Stomach (tissue), 9 donors: ENCODE results near the gene SLC4A4. TPM values are rescaled to one million over a fixed set of nuclear protein-coding genes. Genes with fewer than 3 reads are reported as not detected.

Experiments
- DNase-seq, 2 donors: peaks; one replicate each; pipeline versions ENCODE4 v3.0.0 to v3.0.0-alpha.2; 2013 to 2019
- H3K27ac ChIP-seq, 5 donors: fragments of 200-600 bp in 4 of 5; sonication (generic) in 4 of 5; one replicate each; pipeline ENCODE4 v1.5.1; 2013 to 2019; ENCODE audit warnings: mild to moderate bottlenecking in 1 of 5, moderate library complexity in 1 of 5
- H3K27me3 ChIP-seq, 3 donors: fragments of 200-600 bp; sonication (generic); one replicate each; pipeline ENCODE4 v1.5.1; 2017 to 2019; ENCODE audit warnings: mixed run types in 1 of 3
- H3K36me3 ChIP-seq, 4 donors: fragments of 200-600 bp; sonication (generic); 1 replicate in 3 of 4; 2 replicates in 1 of 4; pipeline ENCODE4 v1.5.1; 2016 to 2019
- H3K4me1 ChIP-seq, 4 donors: fragments of 200-600 bp; sonication (generic); one replicate each; pipeline ENCODE4 v1.5.1; 2016 to 2019
- H3K4me3 ChIP-seq, 4 donors: fragments of 200-600 bp; sonication (generic) in 3 of 4; one replicate each; pipeline ENCODE4 v1.5.1; 2016 to 2019; ENCODE audit warnings: mild to moderate bottlenecking in 1 of 4
- H3K9me3 ChIP-seq, 4 donors: fragments of 200-600 bp; sonication (generic); one replicate each; pipeline ENCODE4 v1.5.1; 2016 to 2019
- CTCF ChIP-seq, 7 experiments: fragments of 450-650 bp in 4 of 7; fragments of 200-600 bp in 3 of 7; sonication (generic) in 3 of 7; IDR thresholded peaks; one replicate each; pipeline ENCODE4 v1.5.1; 2016 to 2019; ENCODE audit warnings: antibody characterized with exemption in 7 of 7, control low read depth in 2 of 7, mild to moderate bottlenecking in 1 of 7
- EP300 ChIP-seq: sonication (generic); formaldehyde crosslinking; IDR thresholded peaks from one replicate; pipeline ENCODE4 v1.6.1; 2017; ENCODE audit warnings: antibody characterized with exemption
- POLR2A ChIP-seq, 4 donors: fragments of 450-650 bp; IDR thresholded peaks; one replicate each; pipeline ENCODE4 v1.6.1; 2016; ENCODE audit warnings: antibody characterized with exemption in 4 of 4, control low read depth in 2 of 4, mild to moderate bottlenecking in 1 of 4, moderate library complexity in 1 of 4
- POLR2AphosphoS5 ChIP-seq, 3 donors: sonication (generic); formaldehyde crosslinking; IDR thresholded peaks; one replicate each; pipeline ENCODE4 v1.6.1; 2016; ENCODE audit warnings: antibody characterized with exemption in 3 of 3
- WGBS, 5 donors: extraction: QIAGEN DNeasy Blood & Tissue Kit in 3 of 5; methylation state at CpG; one replicate each; pipeline versions ENCODE4 v1.1.5 to v1.1.7; 2013 to 2018; 5-methylcytosine and 5-hydroxymethylcytosine counted together
- intact Hi-C: fragments of 100-400 bp; cut with DNase I; formaldehyde crosslinking; loops from one replicate; pipeline ENCODE4 v1.15.1; 2023; ENCODE audit warnings: low total_unique reads
- polyA plus RNA-seq, 3 donors: library from polyadenylated mRNA; stranded (reverse); fragments of 200-250 nt; gene quantifications; one replicate each; pipeline ENCODE4 v1.2.3, GENCODE V29; 2013
- total RNA-seq, 5 donors: library from RNA; depleted of rRNA; stranded (reverse); fragments of >200 nt; gene quantifications; one replicate each; pipeline versions ENCODE4 v1.1.0 to v1.2.3, GENCODE V29; 2014 to 2016
- donor health status: healthy with polysubstance abuse.
- donor health status: Bipolar disorder and iron deficiency.
- donor health status: healthy.

SLC4A4 gene
- total and polyA plus RNA-seq, 8 donors: 1.8 to 95.3 (median 12.8) TPM

GRCh38 chr4:71346710-71347109 is 7.9 kb downstream of the SLC4A4 start:
- Histone ChIP-seq H3K9me3 (no peaks in the 10 kb centered on the region), H3K4me3 (no peak overlapping the region), H3K27ac (no peak overlapping the region), H3K36me3 (peaks cover 0 to 11% (median 2%) of the 10 kb centered on the region in 4 donors), H3K4me1 (peaks cover 0 to 14% (median 0%) of the 10 kb centered on the region in 4 donors), H3K27me3 (no peaks in the 10 kb centered on the region)
- intact Hi-C loops: no loop called here
- TF ChIP-seq CTCF (IDR thresholded peaks at IDR 0.05) (no peak), POLR2AphosphoS5 (IDR thresholded peaks at IDR 0.05) (no peak), POLR2A (IDR thresholded peaks at IDR 0.05) (no peak)
- DNase-seq: no peak

GRCh38 chr4:71348586-71348985 is 9.8 kb downstream of the SLC4A4 start:
- H3K36me3 ChIP-seq: peaks cover 0 to 11% (median 2%) of the 10 kb centered on the region in 4 donors
- H3K27ac ChIP-seq: no peak overlapping the region
- no peak for DNase-seq
- TF ChIP-seq EP300 (no peak), POLR2A (IDR thresholded peaks at IDR 0.05) (no peak), CTCF (IDR thresholded peaks at IDR 0.05) (no peak), POLR2AphosphoS5 (IDR thresholded peaks at IDR 0.05) (no peak)
- H3K4me1 ChIP-seq: peaks cover 0 to 14% (median 0%) of the 10 kb centered on the region in 4 donors
- no peak overlapping the region for H3K4me3 ChIP-seq
- H3K9me3 ChIP-seq: no peaks in the 10 kb centered on the region
- 81 to 92% (median 84%) methylated on average over 3 of the region's 3 CpGs for WGBS, 5 donors
- H3K27me3 ChIP-seq: no peaks in the 10 kb centered on the region
- intact Hi-C loops: no loop called here

DNA sequence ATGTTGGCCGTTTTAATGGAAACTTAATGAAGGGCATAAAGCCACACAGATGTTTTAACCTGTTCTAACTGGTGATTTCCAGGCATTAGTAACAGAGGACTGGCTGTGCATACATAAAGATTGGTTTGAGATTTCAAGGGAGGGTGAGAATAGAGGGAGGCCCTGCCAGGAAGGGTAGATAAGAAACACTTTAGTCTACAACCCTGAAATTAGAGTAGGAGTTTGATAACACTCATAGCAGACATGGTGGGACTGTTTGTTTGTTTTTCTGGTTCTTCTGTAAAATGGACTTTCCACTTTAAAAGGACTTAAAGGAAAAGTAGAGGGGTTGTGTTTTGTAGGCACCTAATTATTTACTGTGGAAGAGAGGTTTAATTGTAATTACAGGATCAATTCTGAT is 16.2 kb downstream of the SLC4A4 start:
- no peaks in the 10 kb centered on the region for H3K9me3 ChIP-seq
- DNase-seq: no peak
- 14 to 43% (median 29%) methylated on average over 1 of the region's 1 CpG for WGBS, 5 donors
- H3K36me3 ChIP-seq: peaks cover 0 to 11% (median 2%) of the 10 kb centered on the region in 4 donors
- H3K27ac ChIP-seq: no peak overlapping the region
- peaks cover 0 to 4% (median 0%) of the 10 kb centered on the region in 4 donors for H3K4me1 ChIP-seq
- intact Hi-C loops: no loop called here
- no peaks in the 10 kb centered on the region for H3K27me3 ChIP-seq
- TF ChIP-seq POLR2AphosphoS5 (IDR thresholded peaks at IDR 0.05): no peak
- no peak for TF ChIP-seq CTCF (IDR thresholded peaks at IDR 0.05)
- TF ChIP-seq POLR2A (IDR thresholded peaks at IDR 0.05): no peak
- TF ChIP-seq EP300: no peak
- H3K4me3 ChIP-seq: no peak overlapping the region

- no peak for DNase-seq
- no peaks in the 10 kb centered on the region for H3K27me3 ChIP-seq
- peaks cover 0 to 4% (median 0%) of the 10 kb centered on the region in 4 donors for H3K4me1 ChIP-seq
- peaks cover 0 to 2% (median under 1%) of the 10 kb centered on the region in 4 donors for H3K36me3 ChIP-seq
- no peak overlapping the region for H3K27ac ChIP-seq
- H3K4me3 ChIP-seq: no peak overlapping the region
- H3K9me3 ChIP-seq: no peaks in the 10 kb centered on the region
- intact Hi-C loops: no loop called here
- TF ChIP-seq EP300 (no peak), POLR2A (IDR thresholded peaks at IDR 0.05) (no peak), CTCF (IDR thresholded peaks at IDR 0.05) (no peak), POLR2AphosphoS5 (IDR thresholded peaks at IDR 0.05) (no peak)
Observed at GRCh38 chr4:71355971-71356370, 17.2 kb downstream of the SLC4A4 start.
